ENCODE measurements around the gene CDH22. TPM values are rescaled to one million over a fixed set of nuclear protein-coding genes. Genes with fewer than 3 reads are reported as not detected.

Gene CDH22
- polyA plus RNA-seq, 1 donor from 2014 or later = 2.1 TPM

- Histone ChIP-seq H3K9ac (ENCODE audit: low read length) (no peak overlapping the region), H3K36me3 (ENCODE audit: insufficient read depth, low read length) (no peaks in the 10 kb centered on the region), H3K79me2 (replicated peaks; ENCODE audit: insufficient read depth, low read length) (no peaks in the 10 kb centered on the region), H3K9me2 (ENCODE audit: insufficient read depth, low read length) (no peaks in the 10 kb centered on the region), H3K4me2 (ENCODE audit: low read length) (no peak overlapping the region), H3K9me3 (ENCODE audit: low read length) (no peaks in the 10 kb centered on the region), H3K4me3 (ENCODE audit: low read length) (no peak overlapping the region), H3K27me3 (ENCODE audit: insufficient read depth, low read depth, low read length) (no peaks in the 10 kb centered on the region), H3K27ac (ENCODE audit: low read length) (no peak overlapping the region), H4K20me1 (ENCODE audit: insufficient read depth) (no peaks in the 10 kb centered on the region), H3F3A (ENCODE audit: insufficient read depth, low read length, poor library complexity, severe bottlenecking) (no peaks in the 10 kb centered on the region), H2AFZ (ENCODE audit: low read depth, low read length) (no peak overlapping the region)
- TF ChIP-seq EP300 (conservative IDR thresholded peaks at IDR 0.05; ENCODE audit: poor library complexity, severe bottlenecking) (no peak), SMC3 (conservative IDR thresholded peaks at IDR 0.05; ENCODE audit: poor library complexity) (no peak), EZH2 (IDR thresholded peaks at IDR 0.05; ENCODE audit: borderline replicate concordance, insufficient read depth, low read length, poor library complexity, severe bottlenecking) (no peak), POLR2AphosphoS5 (IDR thresholded peaks at IDR 0.05) (no peak), CTCF (IDR thresholded peaks at IDR 0.05; ENCODE audit: poor library complexity, severe bottlenecking) (no peak), MXI1 (conservative IDR thresholded peaks at IDR 0.05; ENCODE audit: poor library complexity, severe bottlenecking) (no peak), RAD21 (conservative IDR thresholded peaks at IDR 0.05) (no peak), REST (IDR thresholded peaks at IDR 0.05; ENCODE audit: borderline replicate concordance) (no peak), TAF1 (IDR thresholded peaks at IDR 0.05; ENCODE audit: low read depth) (no peak)
These were observed 28.4 kb upstream of the CDH22 start for GRCh38 chr20:46336735-46337134.

- no peaks in the 10 kb centered on the region for H3F3A ChIP-seq (ENCODE audit: insufficient read depth, low read length, poor library complexity, severe bottlenecking)
- H4K20me1 ChIP-seq (ENCODE audit: insufficient read depth) = no peaks in the 10 kb centered on the region
- no peaks in the 10 kb centered on the region for H3K9me2 ChIP-seq (ENCODE audit: insufficient read depth, low read length)
- H3K27me3 ChIP-seq (ENCODE audit: insufficient read depth, low read depth, low read length) = no peaks in the 10 kb centered on the region
- H2AFZ ChIP-seq (ENCODE audit: low read depth, low read length) = no peak overlapping the region
- no peaks in the 10 kb centered on the region for H3K9me3 ChIP-seq (ENCODE audit: low read length)
- TF ChIP-seq EZH2 (IDR thresholded peaks at IDR 0.05; ENCODE audit: borderline replicate concordance, insufficient read depth, low read length, poor library complexity, severe bottlenecking) (no peak), RAD21 (conservative IDR thresholded peaks at IDR 0.05) (no peak), REST (IDR thresholded peaks at IDR 0.05; ENCODE audit: borderline replicate concordance) (no peak), TAF1 (IDR thresholded peaks at IDR 0.05; ENCODE audit: low read depth) (no peak), EP300 (conservative IDR thresholded peaks at IDR 0.05; ENCODE audit: poor library complexity, severe bottlenecking) (no peak), MXI1 (conservative IDR thresholded peaks at IDR 0.05; ENCODE audit: poor library complexity, severe bottlenecking) (no peak), POLR2AphosphoS5 (IDR thresholded peaks at IDR 0.05) (no peak), SMC3 (conservative IDR thresholded peaks at IDR 0.05; ENCODE audit: poor library complexity) (no peak), CTCF (IDR thresholded peaks at IDR 0.05; ENCODE audit: poor library complexity, severe bottlenecking) (no peak)
- H3K36me3 ChIP-seq (ENCODE audit: insufficient read depth, low read length) = no peaks in the 10 kb centered on the region
- no peak overlapping the region for H3K27ac ChIP-seq (ENCODE audit: low read length)
- no peak overlapping the region for H3K4me3 ChIP-seq (ENCODE audit: low read length)
- H3K4me2 ChIP-seq (ENCODE audit: low read length) = no peak overlapping the region
- no peak overlapping the region for H3K9ac ChIP-seq (ENCODE audit: low read length)
- H3K79me2 ChIP-seq (replicated peaks; ENCODE audit: insufficient read depth, low read length) = no peaks in the 10 kb centered on the region
These were observed 26.1 kb upstream of the CDH22 start for GRCh38 chr20:46334303-46334904.

Data from neural cell (in vitro differentiated cells).